ENCODE measurements around the gene METTL13.
"Not testable (repeated sequence)": the region's sequence is repeated elsewhere in the genome, so short reads cannot be mapped to it uniquely, and the experiment has no call there.

Gene METTL13

DNA sequence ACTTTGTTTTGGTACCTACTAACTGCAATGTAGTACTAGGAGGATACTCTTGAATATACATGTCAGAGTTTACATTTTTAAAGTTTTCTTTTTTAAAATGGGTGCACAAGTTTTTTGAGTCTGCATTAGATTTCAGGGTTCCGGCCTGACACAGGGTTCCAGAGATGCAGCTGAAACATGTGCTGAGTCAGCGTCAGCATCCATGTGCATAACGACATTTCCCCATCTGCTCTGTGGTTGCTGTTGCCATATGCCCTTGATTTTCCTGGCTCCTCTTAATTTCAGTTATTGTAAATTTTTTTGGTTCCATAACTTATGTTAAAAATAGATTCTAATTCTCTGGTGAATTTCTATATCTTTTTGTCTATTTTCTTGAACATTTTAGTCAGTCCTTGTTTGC is 12.3 kb upstream of the METTL13 start:
- DNase-seq = no peak

DNA sequence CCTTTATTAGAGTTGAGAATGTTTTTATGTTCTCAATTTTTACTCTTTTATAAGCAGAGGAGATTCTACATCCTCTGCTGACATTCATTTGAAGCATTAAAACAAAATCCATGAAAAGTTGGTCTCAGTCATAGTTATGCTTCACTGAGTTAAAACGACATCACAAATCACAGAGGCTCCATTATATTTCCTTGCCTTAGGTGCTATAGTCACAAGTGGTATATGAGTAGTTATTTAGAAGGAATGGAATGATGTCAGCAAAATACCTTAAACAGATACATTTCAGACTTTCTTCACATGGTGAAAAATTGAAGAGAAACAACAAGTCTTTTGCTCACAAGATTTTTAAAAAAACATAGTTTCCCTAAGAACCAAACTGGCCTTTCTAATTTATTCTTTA is 11.7 kb upstream of the METTL13 start:
- DNase-seq = no peak

DNA sequence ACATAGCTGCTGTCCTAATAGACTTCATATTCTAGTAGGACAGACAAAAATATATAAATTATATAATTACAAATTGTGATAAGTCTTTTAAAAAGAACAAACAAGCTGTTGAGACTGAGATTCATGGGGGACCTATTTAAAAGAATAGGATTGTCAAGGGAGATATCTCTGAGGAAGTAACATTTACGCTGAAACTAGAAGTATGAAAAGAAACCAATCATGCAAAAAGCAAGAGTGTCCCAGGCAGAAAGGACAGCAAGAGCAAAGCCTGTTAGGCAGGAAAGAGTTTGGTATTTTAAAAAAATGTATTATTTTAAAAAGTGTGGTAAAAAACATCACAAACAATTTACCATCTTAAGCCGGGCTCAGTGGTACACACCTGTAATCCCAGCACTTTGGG is 9.1 kb upstream of the METTL13 start:
- no peak for DNase-seq

DNA sequence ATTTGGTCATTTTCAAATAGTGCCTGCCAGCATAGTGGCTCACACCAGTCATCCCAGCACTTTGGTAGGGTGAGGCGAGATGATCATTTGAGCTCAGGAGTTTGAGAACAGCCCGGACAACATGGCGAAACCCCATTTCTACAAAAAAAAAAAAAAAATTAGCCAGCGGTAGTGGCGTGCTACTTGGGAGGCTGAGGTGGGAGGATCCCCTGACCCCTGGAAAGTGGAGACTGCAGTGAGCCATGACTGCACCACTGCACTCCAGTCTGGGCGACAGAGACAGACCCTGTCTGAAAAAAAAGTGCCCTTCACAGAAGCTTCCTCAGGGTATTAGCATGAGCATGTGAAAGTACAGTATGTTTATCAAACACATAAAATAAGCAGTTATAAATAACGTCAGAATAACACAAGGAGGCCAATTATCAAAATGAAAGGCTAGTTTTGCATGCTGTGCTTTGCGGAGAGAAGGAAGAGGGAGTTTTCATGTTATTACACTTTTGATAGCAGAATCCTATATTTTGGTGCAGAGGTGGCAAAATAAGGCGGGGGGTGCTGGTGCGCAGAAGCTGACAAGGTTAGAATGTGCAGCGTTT is 781 bp upstream of the METTL13 start:
- DNase-seq = no peak

DNA sequence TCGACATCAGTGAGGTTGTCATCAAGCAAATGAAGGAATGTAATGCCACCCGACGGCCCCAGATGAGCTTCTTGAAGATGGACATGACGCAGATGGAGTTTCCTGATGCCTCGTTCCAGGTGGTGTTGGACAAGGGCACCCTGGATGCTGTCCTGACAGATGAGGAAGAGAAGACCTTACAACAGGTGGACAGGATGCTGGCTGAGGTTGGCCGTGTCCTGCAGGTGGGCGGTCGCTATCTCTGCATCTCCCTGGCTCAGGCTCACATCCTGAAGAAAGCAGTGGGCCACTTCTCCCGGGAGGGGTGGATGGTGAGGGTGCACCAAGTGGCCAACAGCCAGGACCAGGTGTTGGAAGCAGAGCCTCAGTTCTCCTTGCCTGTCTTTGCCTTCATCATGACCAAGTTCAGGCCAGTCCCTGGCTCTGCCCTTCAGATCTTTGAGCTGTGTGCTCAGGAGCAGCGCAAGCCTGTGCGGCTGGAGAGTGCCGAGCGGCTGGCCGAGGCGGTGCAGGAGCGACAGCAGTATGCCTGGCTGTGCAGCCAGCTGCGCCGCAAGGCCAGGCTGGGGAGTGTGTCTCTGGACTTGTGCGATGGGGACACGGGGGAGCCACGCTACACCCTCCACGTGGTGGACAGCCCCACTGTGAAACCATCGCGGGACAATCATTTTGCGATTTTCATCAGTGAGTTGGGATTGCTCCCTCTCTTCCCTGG is 2.5 kb downstream of the METTL13 start:
- DNase-seq = no peak

DNA sequence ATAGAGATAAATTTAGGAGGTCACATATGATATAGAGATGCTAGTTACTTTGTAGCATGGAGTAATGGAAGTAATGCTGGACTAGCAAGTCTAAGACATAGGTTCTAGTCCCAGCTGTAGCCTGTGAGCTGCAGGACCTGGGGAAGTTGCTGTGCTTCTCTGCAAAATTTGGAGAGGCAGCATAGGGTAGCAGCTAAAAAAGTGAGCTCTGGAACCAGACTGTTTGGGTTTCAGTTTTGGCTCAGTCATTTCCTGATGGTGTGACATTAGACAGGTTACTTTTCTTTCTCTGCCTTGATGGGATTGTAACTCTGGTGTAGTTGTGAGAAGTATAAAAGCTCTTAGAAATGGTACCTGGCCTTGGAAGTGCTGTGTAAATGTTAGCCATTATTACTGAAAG is 3.3 kb downstream of the METTL13 start:
- DNase-seq = no peak

DNA sequence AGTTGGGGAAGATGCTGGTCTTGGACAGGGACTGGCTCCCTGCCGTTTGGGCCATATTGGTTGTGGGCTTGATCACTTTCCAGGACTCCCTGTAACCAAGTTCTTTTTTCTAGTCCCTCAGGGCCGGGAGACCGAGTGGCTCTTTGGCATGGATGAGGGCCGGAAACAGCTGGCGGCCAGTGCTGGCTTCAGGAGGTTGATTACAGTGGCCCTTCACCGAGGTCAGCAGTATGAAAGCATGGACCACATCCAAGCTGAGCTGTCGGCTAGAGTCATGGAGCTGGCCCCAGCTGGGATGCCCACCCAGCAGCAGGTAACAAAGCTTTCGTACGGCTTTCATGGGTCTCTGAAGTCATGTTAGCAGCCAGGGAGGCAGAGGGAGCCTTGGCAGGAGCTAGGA is 4.3 kb downstream of the METTL13 start:
- no peak for DNase-seq

DNA sequence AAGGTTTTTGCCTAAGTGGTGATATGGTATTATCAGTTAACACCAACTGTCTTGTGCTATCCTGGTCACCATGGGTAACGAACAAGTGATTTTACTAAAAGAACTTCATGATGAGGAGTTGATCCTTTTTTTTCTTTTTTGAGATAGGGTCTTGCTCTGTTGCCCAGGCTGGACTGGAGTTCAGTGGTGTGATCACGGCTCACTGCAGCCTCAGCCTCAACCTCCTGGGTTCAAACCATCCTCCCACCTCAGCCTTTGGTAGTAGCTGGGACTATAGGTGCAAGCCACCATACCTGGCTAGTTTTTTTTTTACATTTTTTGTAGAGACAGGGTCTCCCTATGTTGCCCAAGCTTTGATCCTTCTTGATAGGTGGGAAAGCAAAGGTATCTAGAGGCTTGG is 5.1 kb downstream of the METTL13 start:
- no peak for DNase-seq

DNA sequence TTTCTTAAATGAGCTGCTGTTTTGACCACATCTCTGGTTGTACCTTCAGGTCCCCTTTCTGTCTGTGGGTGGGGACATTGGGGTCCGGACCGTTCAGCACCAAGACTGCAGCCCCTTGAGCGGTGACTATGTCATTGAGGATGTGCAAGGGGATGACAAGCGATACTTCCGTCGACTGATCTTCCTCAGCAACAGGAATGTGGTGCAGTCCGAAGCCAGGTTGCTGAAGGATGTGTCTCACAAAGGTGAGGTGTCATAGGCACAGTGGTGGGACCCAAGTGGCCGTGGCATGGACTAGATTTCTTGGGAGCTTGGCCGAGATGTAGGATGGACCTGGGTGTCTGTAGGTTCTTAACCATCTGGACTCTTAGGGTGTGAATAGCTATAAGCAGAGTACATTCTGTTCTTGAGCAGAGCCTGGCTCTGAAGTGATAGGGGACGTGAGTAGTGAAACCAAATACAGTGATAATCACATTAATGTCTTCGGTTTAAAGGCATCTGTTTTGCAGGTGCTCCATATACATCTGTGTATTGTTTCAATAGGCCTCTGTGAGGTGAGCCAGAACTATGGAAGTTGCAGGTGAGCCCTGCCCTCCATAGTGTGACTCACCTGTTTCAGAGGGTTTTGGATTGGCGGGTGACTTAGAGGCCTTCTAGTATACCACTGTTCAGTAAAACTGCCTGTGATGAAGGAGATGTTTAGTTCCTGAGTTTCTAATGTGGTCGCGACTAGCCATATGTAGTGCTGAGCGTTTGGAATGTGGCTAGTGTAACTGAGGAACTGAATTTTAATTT is 6.4 kb downstream of the METTL13 start:
- no peak for DNase-seq

DNA sequence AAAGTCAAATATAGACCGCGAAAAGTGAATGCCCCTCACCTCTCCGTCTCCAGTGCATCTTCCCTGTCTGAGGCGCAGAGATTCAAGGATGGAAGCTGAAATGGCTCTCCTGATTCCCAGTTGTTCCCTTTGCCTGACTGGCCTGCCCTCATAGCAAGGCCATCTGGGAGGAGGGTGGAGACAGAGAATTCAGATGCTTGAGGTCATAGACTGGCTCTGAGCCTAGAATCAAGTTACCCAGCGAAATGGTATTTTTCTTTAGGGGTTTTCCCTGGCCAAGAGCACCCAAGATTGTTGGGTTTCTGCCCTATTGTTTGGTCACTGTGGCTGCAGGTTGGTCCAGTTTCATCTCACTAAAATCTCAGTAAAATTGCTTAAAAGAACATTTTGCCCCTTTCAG is 7.2 kb downstream of the METTL13 start:
- no peak for DNase-seq

DNA sequence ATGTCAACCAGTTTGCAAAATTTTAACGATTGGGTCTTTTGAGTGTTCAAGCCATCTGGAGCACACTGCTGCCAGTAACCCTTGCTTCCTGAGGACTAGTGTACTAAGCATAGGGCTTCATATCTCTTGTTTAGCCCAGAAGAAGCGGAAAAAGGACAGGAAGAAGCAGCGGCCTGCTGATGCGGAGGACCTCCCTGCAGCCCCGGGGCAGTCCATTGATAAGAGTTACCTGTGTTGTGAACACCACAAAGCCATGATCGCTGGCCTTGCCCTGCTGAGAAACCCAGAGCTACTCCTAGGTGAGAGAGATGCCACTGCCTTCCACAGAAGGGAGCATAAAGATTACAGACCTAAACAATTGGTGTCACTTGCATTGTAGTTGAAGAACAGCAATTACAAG is 8.9 kb downstream of the METTL13 start:
- no peak for DNase-seq

DNA sequence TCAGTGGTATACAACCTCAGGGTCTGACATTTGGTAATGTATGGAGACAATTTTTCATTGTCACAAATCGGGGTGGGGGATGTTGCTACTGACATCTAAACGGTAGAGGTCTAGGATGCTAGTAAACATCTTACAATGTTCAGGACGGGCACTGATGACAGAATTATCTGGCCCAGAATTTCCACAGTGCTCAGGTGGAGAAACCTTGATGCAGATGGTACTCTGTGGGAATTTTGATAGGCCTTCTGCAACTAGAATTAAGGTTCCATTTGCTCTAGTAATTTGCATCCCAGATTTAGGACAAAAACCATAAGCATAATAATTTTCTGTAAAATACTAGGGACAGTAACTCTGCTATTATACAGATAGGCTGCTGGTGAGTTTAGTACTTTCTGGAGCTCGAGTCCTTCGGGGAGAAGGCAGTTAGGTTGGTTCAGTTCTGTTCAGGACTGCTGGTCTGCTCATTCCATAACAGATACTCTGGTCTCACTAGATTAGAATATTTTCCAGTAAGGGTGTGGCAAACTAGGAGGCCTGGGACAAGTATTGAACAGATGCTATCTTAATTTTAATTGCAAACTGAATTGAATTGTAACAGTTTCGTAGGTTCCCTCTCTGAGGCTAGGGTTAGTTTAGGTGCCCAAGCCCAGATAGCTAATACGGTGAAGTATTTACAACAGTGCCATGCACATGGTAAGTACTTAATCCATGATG is 11.4 kb downstream of the METTL13 start:
- DNase-seq = no peak

DNA sequence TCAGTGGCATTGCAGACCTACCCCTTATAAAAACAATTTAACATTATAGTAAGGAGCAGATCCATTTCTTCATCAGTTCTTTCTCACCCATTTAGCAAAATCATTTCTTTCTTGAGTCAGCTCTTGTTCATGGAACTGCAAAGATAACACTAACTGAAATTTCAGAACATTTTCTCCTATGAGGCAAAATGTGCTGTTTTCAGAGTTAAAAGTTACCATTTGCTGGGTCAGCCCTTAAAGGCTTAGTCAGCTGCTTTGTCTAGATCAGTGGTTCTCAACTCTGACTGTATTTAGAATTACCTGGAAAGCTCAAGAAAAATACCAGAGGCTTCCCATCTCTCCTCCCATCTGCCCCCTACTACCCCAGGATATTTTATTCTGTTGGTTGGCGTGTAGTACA is 12.2 kb downstream of the METTL13 start:
- DNase-seq = no peak

DNA sequence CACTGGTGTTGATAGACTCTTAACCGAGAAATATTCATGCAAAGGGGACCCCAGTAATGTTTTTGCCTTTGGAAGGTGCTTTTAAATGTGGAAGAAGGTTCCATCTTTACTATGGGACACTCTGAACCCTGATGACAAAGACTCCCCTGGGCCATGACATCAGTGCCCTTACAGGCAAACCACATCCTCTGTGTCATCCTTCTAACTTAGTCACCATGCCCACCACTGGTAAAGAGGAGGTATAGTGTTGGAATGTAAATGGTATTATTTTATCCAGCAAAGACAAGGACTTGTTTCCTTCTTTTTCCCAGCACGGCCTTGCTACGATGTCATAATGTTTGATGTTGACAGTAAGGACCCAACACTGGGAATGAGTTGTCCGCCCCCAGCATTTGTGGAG is 12.6 kb downstream of the METTL13 start:
- DNase-seq = no peak

DNA sequence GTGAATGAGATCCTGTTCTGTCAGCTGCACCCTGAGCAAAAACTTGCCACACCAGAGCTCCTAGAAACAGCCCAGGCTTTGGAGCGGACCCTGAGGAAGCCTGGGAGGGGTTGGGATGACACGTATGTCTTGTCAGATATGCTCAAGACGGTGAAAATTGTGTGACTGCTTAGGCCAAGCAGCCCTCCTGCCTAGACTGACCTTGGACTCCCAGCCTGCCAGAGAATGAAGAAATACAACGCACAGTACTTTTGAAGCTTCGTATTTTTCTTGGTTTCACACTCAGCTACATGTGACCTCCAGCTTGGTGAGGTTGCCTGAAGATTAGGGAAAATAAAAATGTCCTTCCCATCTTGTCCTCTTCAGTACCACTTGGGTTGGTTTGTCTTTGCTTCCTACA is 15.1 kb downstream of the METTL13 start:
- no peak for DNase-seq

DNA sequence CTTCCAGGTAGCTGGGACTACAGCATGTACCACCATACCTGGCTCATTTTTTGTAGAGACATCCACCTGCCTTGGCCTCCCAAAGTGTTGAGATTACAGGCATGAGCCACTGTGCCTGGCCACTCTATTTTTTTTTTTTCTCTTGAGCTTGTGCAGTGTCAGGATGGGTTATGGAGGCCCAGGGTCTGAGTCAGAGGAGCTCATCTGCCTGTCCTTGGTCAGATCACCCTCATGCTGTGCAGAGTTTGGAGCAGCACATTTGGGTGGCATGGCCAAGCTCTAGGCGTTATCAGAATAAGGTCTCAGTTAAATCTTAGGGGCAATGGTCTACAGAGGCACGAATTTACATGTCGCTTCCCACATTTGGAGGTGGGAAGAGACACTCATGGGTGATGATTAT is 16.9 kb downstream of the METTL13 start:
- no peak for DNase-seq

DNA sequence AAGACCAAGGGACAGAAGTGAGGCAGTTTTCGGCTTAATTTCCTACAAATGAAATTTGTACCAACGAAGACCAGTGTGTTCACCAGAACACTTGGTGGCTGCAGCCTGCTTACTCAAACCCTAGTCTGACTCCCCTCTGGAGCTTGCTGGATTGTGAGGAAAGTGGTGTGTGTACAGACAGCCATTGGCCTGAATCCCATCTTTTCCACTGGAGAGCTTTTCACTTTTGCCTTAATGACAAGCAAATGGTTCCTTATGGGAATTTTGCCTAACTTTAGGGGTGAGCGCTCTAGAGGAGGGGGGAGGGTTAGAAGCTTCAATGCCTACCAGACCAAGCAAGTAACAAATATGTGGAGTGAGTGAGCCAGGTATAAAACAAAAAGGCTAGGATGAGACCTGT is 17.3 kb downstream of the METTL13 start:
- DNase-seq = no peak

DNA sequence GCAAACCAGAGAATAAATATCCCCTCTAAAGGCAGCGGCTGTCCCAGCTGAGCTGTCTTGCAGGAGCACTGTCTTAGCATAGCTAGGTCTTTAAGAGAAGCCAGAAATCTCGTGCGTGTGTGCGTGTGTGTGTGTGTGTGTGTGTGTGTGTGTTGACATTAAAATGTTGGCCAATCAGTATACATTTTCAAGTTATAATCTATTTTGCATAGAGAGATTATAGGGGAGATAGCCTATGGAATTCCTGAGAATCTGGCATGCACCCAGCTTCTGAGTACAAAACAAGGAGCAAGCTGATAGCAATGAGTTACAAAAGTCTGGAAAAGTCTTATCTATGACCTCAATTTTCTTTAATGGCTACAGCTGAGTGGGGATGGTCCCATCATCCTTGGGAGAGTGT is 17.7 kb downstream of the METTL13 start:
- no peak for DNase-seq

DNA sequence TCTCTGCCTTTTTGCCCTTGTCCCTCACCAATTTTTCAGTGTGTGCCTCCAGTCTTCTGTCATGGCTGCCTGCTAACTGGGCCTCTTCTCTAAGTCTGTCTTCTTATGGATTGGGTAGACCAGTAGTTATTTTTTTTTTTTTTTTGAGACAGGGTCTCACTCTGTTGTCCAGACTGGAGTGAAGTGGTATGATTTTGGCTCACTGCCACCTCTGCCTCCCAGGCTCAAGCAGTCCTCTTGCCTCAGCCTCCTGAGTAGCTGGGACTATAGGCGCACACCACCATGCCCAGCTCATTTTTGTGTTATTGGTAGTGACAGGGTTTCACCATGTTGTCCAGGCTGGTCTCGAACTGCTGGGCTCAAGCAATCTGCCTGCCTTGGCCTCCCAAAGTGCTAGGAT is 18.2 kb downstream of the METTL13 start:
- not testable (repeated sequence) for DNase-seq

DNA sequence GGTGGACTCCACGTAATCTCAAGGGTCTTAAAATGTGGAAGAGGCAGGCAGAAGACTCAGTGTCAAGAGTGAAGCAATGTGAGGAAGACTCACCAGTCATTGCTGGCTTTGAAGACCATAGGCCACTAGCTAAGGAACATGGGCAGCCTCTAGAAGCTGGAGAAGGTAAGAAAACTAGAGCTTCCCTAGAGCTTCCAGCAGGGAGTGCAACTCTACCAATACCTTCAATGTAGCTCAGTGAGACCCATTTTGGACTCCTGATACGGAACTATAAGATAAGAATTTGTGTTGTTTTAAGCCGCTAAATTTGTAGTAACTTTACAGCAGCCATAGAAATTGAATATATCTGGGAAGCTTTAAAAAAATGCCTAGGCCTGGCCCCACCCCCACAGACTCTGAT is 18.9 kb downstream of the METTL13 start:
- DNase-seq = no peak

DNA sequence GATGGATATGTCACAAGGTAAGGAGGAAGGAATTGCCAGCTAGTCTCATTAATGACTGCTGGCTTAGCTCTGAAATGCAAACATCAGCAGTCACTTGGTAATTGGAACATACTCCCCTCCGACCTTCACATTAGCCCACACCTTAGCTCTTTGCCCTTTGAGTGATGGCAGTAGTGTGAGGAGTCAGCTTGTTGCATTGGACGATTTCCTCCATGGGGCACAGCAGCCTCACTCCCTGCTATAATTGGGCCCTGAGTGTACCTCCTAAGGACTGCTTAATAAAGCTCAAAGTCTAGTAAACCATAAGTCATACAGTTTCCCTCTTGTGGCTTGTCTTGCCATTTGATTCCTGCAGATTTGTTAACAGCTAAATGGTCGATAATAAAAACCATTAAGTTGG is 19.4 kb downstream of the METTL13 start:
- no peak for DNase-seq

DNA sequence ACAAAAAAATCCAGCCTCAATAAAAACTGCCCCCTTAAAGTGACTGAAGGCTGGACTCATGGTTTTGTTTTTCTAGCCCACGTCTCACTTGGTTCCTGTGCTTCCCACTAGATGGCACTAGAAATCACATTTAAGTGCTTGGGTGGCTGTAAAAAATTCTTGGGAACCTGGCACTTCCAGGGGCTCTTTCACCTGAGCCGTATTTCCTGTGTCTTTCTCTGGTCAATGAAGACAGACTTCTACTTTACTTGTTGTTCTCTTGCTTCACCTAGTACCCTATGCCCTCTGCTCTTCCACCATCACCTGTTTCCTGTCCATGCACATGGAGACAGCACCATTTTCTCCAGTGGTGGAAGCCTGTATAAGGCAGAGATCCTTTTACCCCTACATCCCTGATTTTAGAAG is 20.0 kb downstream of the METTL13 start:
- DNase-seq = peak in 9 of 51 donors; percentile 3 to 72 (median 19)
